ENCODE results near the gene NFIA. TPM values are rescaled to one million over a fixed set of nuclear protein-coding genes. Genes with fewer than 3 reads are reported as not detected.
A peak's percentile ranks its signal among the peaks of the same experiment; 100 is the strongest.

The NFIA gene
- polyA plus RNA-seq, 1 donor (not counting 4 experiments of a cell fraction or from before 2014, with no cell fraction given): 14.7 TPM

DNA sequence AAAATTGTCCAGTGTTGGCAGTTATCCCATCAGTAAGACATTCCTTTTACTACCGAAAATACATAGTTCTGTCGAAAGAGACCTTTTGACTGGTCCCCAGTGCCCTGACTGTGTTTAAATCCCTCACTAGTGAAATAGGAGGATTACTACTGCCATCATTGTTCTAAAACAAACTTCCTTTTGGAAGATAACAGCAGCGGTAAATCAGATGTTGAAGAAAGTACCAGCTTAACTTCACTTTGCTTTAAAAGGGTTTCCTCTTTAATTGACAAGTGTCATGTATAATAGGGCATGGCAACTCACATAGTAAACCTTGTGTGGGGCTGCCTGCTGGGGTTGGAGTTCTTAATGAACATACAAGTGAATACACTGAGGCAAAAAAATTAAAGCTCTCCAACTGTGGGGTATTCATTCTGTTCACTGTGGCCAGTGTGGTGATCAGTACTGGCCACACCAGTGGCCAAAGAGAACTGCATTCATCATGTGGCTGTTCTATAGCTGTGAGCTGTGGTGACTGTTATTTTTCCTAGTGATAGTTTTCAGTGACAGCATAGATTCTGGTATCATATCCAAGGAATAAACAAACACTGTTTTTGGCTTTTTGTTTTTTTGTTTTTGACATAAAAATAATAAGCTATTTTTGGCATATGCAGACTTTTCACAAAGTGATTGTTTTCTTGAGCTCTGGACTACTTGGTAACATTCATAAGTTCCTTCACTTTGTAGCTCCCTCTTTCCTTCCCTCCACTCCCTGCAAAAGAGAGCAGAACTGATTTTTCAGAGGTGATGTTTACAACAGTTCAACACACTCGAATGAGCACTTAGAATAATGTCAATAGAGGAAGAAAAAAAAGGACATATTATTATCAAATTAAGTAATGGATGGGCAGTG is 74.5 kb downstream of the NFIA start:
- peak overlapping the region; percentile 51 for H3K4me2 ChIP-seq (ENCODE audit: control insufficient read depth, extremely low read depth, insufficient read depth, low read depth, low read length)

DNA sequence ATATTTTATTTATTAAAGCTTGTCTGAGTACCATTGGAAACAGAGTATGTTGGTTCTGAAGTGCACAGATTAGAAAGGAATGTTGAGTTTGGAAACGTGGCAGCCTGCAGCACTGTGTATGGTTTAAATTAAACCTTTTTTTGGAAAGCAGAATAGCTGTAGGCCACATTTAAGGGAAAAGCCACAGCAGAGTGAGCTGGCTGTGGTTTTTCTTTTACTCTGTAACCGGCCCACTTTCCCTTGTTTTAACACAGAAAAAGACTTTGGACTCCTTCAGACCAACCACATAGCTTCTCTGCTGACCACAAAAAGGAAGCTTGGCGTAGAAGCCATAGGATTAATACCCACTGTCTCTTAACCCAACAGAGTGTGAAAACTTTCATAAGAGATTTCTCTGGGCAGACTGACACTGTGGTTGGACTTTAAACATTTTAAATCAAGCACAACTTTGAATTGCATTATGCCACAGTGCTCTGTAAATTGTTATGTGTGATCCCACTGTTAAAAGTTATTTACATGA is 75.2 kb downstream of the NFIA start:
- no peak overlapping the region for H2AFZ ChIP-seq (ENCODE audit: control insufficient read depth, low read length)
- H3K79me2 ChIP-seq (ENCODE audit: control insufficient read depth, insufficient read depth, low read length): peaks cover 3% of the 10 kb centered on the region
- dilution Hi-C loops (cut with MboI; ENCODE audit: extremely low pct_ligation_motif_present, low sequenced_read_pairs): no loop called here
- peak; percentile 87 for FAIRE-seq
- H3K4me3 ChIP-seq (ENCODE audit: control insufficient read depth in 2 of 3, extremely low read depth in 1 of 3, insufficient read depth in 2 of 3, low read depth in 1 of 3, low read length in 3 of 3): no peak overlapping the region
- no peaks in the 10 kb centered on the region for H3K27me3 ChIP-seq (ENCODE audit: control insufficient read depth, extremely low read depth, insufficient read depth, low read length)
- DNase-seq (ENCODE audit: low read depth, low spot score): no peak
- peak overlapping the region; percentile 51 for H3K4me2 ChIP-seq (ENCODE audit: control insufficient read depth, extremely low read depth, insufficient read depth, low read depth, low read length)
- peaks cover 28% of the 10 kb centered on the region for H3K4me1 ChIP-seq (ENCODE audit: control insufficient read depth, extremely low read depth, insufficient read depth, low read length)
- H3K9me3 ChIP-seq (ENCODE audit: control insufficient read depth, low read depth, low read length): no peaks in the 10 kb centered on the region
- peak overlapping the region; percentile 31 for H3K27ac ChIP-seq (ENCODE audit: control insufficient read depth, insufficient read depth, low read length)
- H3K9me1 ChIP-seq (ENCODE audit: control insufficient read depth, extremely low read depth, insufficient read depth, low read length): peaks cover 2% of the 10 kb centered on the region
- peak overlapping the region; percentile 13 for H3K9ac ChIP-seq (ENCODE audit: control insufficient read depth, extremely low read depth, insufficient read depth, low read length)
- H3K36me3 ChIP-seq (ENCODE audit: control insufficient read depth in 2 of 2, extremely low read depth in 1 of 2, insufficient read depth in 2 of 2, low read length in 2 of 2): peaks cover 0 to 4% of the 10 kb centered on the region in 2 experiments
- TF ChIP-seq EZH2 (IDR thresholded peaks at IDR 0.05; ENCODE audit: low read length): no peak
- TF ChIP-seq CTCF (optimal IDR thresholded peaks at IDR 0.05 in 1 of 3, IDR thresholded peaks at IDR 0.05 in 1 of 3, conservative IDR thresholded peaks at IDR 0.05 in 1 of 3; ENCODE audit: extremely low read depth in 1 of 3, insufficient read depth in 2 of 3, low read length in 3 of 3): no peak
- H4K20me1 ChIP-seq (ENCODE audit: control insufficient read depth, extremely low read depth, insufficient read depth, low read length): no peaks in the 10 kb centered on the region

More for the DNA sequence above, 74.5 kb downstream of the NFIA start:
- Histone ChIP-seq H3K27me3 (ENCODE audit: control insufficient read depth, extremely low read depth, insufficient read depth, low read length) (no peaks in the 10 kb centered on the region), H3K9me1 (ENCODE audit: control insufficient read depth, extremely low read depth, insufficient read depth, low read length) (peaks cover 2% of the 10 kb centered on the region), H3K4me3 (ENCODE audit: control insufficient read depth in 2 of 3, extremely low read depth in 1 of 3, insufficient read depth in 2 of 3, low read depth in 1 of 3, low read length in 3 of 3) (no peak overlapping the region), H3K79me2 (ENCODE audit: control insufficient read depth, insufficient read depth, low read length) (peaks cover 3% of the 10 kb centered on the region), H3K36me3 (ENCODE audit: control insufficient read depth in 2 of 2, extremely low read depth in 1 of 2, insufficient read depth in 2 of 2, low read length in 2 of 2) (no peaks in the 10 kb centered on the region), H4K20me1 (ENCODE audit: control insufficient read depth, extremely low read depth, insufficient read depth, low read length) (no peaks in the 10 kb centered on the region), H3K4me1 (ENCODE audit: control insufficient read depth, extremely low read depth, insufficient read depth, low read length) (peaks cover 25% of the 10 kb centered on the region), H3K27ac (ENCODE audit: control insufficient read depth, insufficient read depth, low read length) (peak overlapping the region; percentile 31), H3K9ac (ENCODE audit: control insufficient read depth, extremely low read depth, insufficient read depth, low read length) (peak overlapping the region; percentile 13), H2AFZ (ENCODE audit: control insufficient read depth, low read length) (no peak overlapping the region), H3K9me3 (ENCODE audit: control insufficient read depth, low read depth, low read length) (no peaks in the 10 kb centered on the region)
- no peak for DNase-seq (ENCODE audit: low read depth, low spot score)
- FAIRE-seq: peak; percentile 46
- dilution Hi-C loops (cut with MboI; ENCODE audit: extremely low pct_ligation_motif_present, low sequenced_read_pairs): no loop called here
- TF ChIP-seq EZH2 (IDR thresholded peaks at IDR 0.05; ENCODE audit: low read length): no peak
- TF ChIP-seq CTCF (optimal IDR thresholded peaks at IDR 0.05 in 1 of 3, IDR thresholded peaks at IDR 0.05 in 1 of 3, conservative IDR thresholded peaks at IDR 0.05 in 1 of 3; ENCODE audit: extremely low read depth in 1 of 3, insufficient read depth in 2 of 3, low read length in 3 of 3): no peak
